SIG-M5 (cell line): Measurements from ENCODE around the gene VAMP5.
"Not testable (repeated sequence)": the region's sequence is repeated elsewhere in the genome, so short reads cannot be mapped to it uniquely, and the experiment has no call there.

Experiments
- DNase-seq: peaks from one replicate; lab custom pipeline; 2025; lab: John Stamatoyannopoulos, UW

Gene VAMP5

GRCh38 chr2:85601771-85602475, 17.7 kb downstream of the VAMP5 start:
- no peak for DNase-seq

- peak; percentile 43 for DNase-seq
Measured at GRCh38 chr2:85602476-85603234, 18.4 kb downstream of the VAMP5 start, which contains the start of gene TMEM150A. TSS of gene TMEM150A (minus strand) at chr2:85602698. CDS start at chr2:85601948, 750 bp downstream.

GRCh38 chr2:85604133-85604444, 19.9 kb downstream of the VAMP5 start:
- not testable (repeated sequence) for DNase-seq

- no peak for DNase-seq
Measured at GRCh38 chr2:85604568-85605339, 20.5 kb downstream of the VAMP5 start.

GRCh38 chr2:85605406-85606115, 21.3 kb downstream of the VAMP5 start:
- DNase-seq, result no peak

GRCh38 chr2:85606116-85606455, 21.9 kb downstream of the VAMP5 start:
- DNase-seq, result no peak

GRCh38 chr2:85607268-85608215, 23.3 kb downstream of the VAMP5 start:
- no peak for DNase-seq

GRCh38 chr2:85611217-85611704, 27.0 kb downstream of the VAMP5 start:
- DNase-seq, result no peak

- DNase-seq, result no peak
Measured at GRCh38 chr2:85611705-85612587, 27.7 kb downstream of the VAMP5 start, which contains the start of gene C2orf68. TSS of gene C2orf68 (minus strand) at chr2:85612066. CDS start at chr2:85611984, 82 bp downstream.

- no peak for DNase-seq
Measured at GRCh38 chr2:85613717-85614515, 29.7 kb downstream of the VAMP5 start.

- DNase-seq, result not testable (repeated sequence)
Measured at GRCh38 chr2:85614757-85615156, 30.5 kb downstream of the VAMP5 start.

- DNase-seq, result no peak
Measured at GRCh38 chr2:85615413-85615728, 31.1 kb downstream of the VAMP5 start.

- not testable (repeated sequence) for DNase-seq
Measured at GRCh38 chr2:85617723-85618122, 33.5 kb downstream of the VAMP5 start.

GRCh38 chr2:85619617-85620016, 35.4 kb downstream of the VAMP5 start:
- DNase-seq, result no peak

- no peak for DNase-seq
Measured at GRCh38 chr2:85621338-85621737, 37.1 kb downstream of the VAMP5 start.

- DNase-seq, result no peak
Measured at GRCh38 chr2:85623991-85624390, 39.8 kb downstream of the VAMP5 start.

GRCh38 chr2:85628658-85629057, 44.4 kb downstream of the VAMP5 start:
- DNase-seq, result no peak

- DNase-seq, result no peak
Measured at GRCh38 chr2:85631316-85631715, 47.1 kb downstream of the VAMP5 start.

GRCh38 chr2:85635011-85635410, 50.8 kb downstream of the VAMP5 start:
- DNase-seq, result no peak
